GM12801 (cell line): Measurements from ENCODE around the gene LCN15.

Experiments
- CTCF ChIP-seq: IDR thresholded peaks from one replicate; pipeline ENCODE4 v1.5.1; 2011; ENCODE audit warnings: control low read depth; ENCODE audit not compliant: insufficient read length; ENCODE audit errors: extremely low read depth

LCN15 gene

GRCh38 chr9:136711751-136712689 is 52.3 kb downstream of the LCN15 start, which contains the start of gene DIPK1B:
Gene DIPK1B, plus strand, starts transcription at chr9:136712572. Its CDS starts 94 bp downstream, at chr9:136712666.
- no peak for TF ChIP-seq CTCF

- no peak for TF ChIP-seq CTCF
Observed at GRCh38 chr9:136710543-136710942, 53.8 kb downstream of the LCN15 start.
